Dendritic cell treated with granulocyte-macrophage colony-stimulating factor and Interleukin-4, amounts not matched to agents 40 ng/mL and 50 ng/mL, for 4 days (primary cell): ENCODE data around the gene OTULIN.

ENCODE experiments used
- H3K27ac Mint-ChIP-seq: one replicate; pipeline ENCODE4 v1.8.0; 2022; ENCODE audit warnings: mild to moderate bottlenecking, mixed read lengths
- H3K27me3 Mint-ChIP-seq: one replicate; pipeline ENCODE4 v1.8.0; 2022; ENCODE audit warnings: mild to moderate bottlenecking, mixed read lengths
- H3K36me3 Mint-ChIP-seq: one replicate; pipeline ENCODE4 v1.8.0; 2022; ENCODE audit warnings: low read depth, mixed read lengths
- H3K4me1 Mint-ChIP-seq: one replicate; pipeline ENCODE4 v1.8.0; 2022; ENCODE audit warnings: low read depth, mixed read lengths
- H3K4me3 Mint-ChIP-seq: one replicate; pipeline ENCODE4 v1.8.0; 2022; ENCODE audit warnings: mild to moderate bottlenecking, moderate library complexity, mixed read lengths
- H3K9me3 Mint-ChIP-seq: one replicate; pipeline ENCODE4 v1.8.0; 2022; ENCODE audit warnings: mixed read lengths
- intact Hi-C: fragments of 100-400 bp; cut with micrococcal nuclease; formaldehyde crosslinking; loops from one replicate; pipeline ENCODE4 v1.15.0; 2022

The OTULIN gene

DNA sequence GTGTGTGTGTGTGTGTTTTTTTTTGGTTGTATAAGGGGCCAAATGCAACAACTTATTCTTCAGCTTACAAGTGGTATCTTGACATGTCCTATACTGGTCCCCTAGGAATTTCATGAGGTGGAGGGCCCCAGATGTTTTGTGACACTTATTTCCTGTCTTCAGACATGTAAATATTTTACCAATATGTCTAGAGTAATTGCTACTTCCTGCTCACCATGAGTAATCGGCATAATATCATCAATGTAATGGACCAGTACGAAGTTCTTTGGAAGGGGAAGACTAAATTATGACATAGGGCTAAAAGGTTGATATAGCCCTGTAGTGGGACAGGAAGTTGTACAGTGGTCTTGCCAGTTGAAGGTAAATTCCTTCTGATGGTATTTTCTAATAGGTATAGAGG, 3.7 kb upstream of the OTULIN start:
- intact Hi-C loops: no loop called here
- Mint-ChIP-seq H3K4me1 (peaks cover 17% of the 10 kb centered on the region), H3K4me3 (no peak overlapping the region), H3K9me3 (no peaks in the 10 kb centered on the region), H3K27me3 (no peaks in the 10 kb centered on the region), H3K36me3 (peaks cover 11% of the 10 kb centered on the region), H3K27ac (no peak overlapping the region)

GRCh38 chr5:14662721-14663260, 1.7 kb upstream of the OTULIN start:
- Mint-ChIP-seq H3K9me3 (no peaks in the 10 kb centered on the region), H3K36me3 (peaks cover 15% of the 10 kb centered on the region), H3K4me3 (no peak overlapping the region), H3K27me3 (no peaks in the 10 kb centered on the region), H3K27ac (no peak overlapping the region), H3K4me1 (peaks cover 36% of the 10 kb centered on the region)
- intact Hi-C loops: no loop called here

DNA sequence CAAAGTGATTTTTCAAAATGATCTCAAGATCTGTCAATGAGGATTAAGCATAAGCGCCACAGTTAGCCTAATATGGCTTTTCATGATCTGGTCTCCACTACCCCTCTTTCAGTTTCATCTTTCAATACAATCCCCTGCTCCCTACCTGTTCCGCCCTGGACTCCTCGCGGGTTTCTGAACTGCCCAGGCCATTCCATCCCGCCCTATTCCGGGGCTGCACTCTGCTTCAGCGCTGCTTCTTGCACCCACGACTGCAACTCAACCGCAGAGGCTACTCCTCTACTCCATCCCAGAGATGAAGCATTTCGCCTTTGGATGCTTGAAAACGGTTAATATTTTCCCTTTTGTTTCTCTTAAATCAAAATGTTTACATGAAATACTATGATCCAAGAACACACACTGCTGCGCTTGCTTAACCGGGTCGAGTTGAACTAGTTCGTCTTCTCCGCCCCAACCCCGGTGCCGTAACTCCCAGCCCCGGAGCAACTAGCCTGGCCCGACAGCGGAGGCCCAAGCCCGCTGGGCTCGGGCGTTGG, 716 bp upstream of the OTULIN start:
- Mint-ChIP-seq H3K9me3 (no peaks in the 10 kb centered on the region), H3K27ac (peak overlapping the region; percentile 90), H3K36me3 (peaks cover 23% of the 10 kb centered on the region), H3K4me3 (peak overlapping the region; percentile 83), H3K27me3 (no peaks in the 10 kb centered on the region), H3K4me1 (peaks cover 44% of the 10 kb centered on the region)
- intact Hi-C loops: no loop called here

DNA sequence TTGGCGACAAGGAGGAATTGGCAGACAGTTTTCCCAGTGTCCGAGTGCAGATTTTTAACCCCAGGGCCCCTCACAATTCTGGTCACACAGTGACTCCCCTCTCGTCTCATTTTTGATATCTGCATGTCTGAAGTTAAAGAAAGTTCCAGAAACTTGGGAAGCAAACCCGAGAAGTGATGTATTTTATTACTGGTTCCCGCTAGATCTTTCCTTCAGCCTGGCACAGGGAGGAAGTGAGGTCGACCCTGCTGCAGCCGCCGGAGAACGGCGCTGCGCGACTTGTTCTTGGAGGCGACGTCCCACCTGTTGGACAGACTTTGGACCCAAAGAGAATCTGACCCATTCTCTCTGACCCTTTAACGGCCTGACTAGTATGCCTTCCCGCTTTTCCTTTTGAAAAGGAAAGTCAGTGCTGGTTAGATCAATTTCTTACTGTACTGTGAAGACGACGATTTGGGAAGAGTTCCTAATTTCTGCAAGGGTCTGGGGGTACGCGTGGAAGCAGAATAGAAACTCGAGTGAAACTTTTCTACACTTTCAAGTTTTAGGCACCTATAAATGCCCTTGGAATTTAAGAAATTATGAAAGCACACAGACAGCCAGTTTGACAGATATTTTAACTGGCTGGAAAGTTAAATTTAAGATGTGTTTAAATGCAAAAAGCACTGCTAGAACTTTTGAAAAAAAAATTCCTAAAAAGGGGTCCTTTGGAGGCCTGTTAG, 744 bp downstream of the OTULIN start:
- peaks cover 23% of the 10 kb centered on the region for H3K36me3 Mint-ChIP-seq
- peaks cover 44% of the 10 kb centered on the region for H3K4me1 Mint-ChIP-seq
- intact Hi-C loops: loop anchor here (5.0 kb wide), 1 partner anchor 207 kb away; the partner anchor contains the start of gene ANKH
- H3K9me3 Mint-ChIP-seq: no peaks in the 10 kb centered on the region
- H3K4me3 Mint-ChIP-seq: peak overlapping the region; percentile 83
- H3K27me3 Mint-ChIP-seq: no peaks in the 10 kb centered on the region
- H3K27ac Mint-ChIP-seq: peak overlapping the region; percentile 90

- no peaks in the 10 kb centered on the region for H3K9me3 Mint-ChIP-seq
- intact Hi-C loops: loop anchor here (5.0 kb wide), 1 partner anchor 206 kb away; the partner anchor contains the start of gene ANKH
- H3K36me3 Mint-ChIP-seq: peaks cover 23% of the 10 kb centered on the region
- peak overlapping the region; percentile 83 for H3K4me3 Mint-ChIP-seq
- H3K27me3 Mint-ChIP-seq: no peaks in the 10 kb centered on the region
- peaks cover 49% of the 10 kb centered on the region for H3K4me1 Mint-ChIP-seq
- no peak overlapping the region for H3K27ac Mint-ChIP-seq
Measured at GRCh38 chr5:14665949-14666348, 1.4 kb downstream of the OTULIN start.

GRCh38 chr5:14666357-14666756, 1.8 kb downstream of the OTULIN start:
- Mint-ChIP-seq H3K4me3 (peak overlapping the region; percentile 83), H3K27ac (no peak overlapping the region), H3K9me3 (no peaks in the 10 kb centered on the region), H3K27me3 (no peaks in the 10 kb centered on the region), H3K4me1 (peaks cover 53% of the 10 kb centered on the region), H3K36me3 (peaks cover 23% of the 10 kb centered on the region)
- intact Hi-C loops: loop anchor here (5.0 kb wide), 1 partner anchor 206 kb away; the partner anchor contains the start of gene ANKH

GRCh38 chr5:14667290-14667689, 2.8 kb downstream of the OTULIN start:
- peaks cover 62% of the 10 kb centered on the region for H3K4me1 Mint-ChIP-seq
- H3K4me3 Mint-ChIP-seq: no peak overlapping the region
- intact Hi-C loops: loop anchor here (5.0 kb wide), 1 partner anchor 205 kb away; the partner anchor contains the start of gene ANKH
- no peaks in the 10 kb centered on the region for H3K27me3 Mint-ChIP-seq
- peaks cover 23% of the 10 kb centered on the region for H3K36me3 Mint-ChIP-seq
- H3K27ac Mint-ChIP-seq: peak overlapping the region; percentile 62
- no peaks in the 10 kb centered on the region for H3K9me3 Mint-ChIP-seq

DNA sequence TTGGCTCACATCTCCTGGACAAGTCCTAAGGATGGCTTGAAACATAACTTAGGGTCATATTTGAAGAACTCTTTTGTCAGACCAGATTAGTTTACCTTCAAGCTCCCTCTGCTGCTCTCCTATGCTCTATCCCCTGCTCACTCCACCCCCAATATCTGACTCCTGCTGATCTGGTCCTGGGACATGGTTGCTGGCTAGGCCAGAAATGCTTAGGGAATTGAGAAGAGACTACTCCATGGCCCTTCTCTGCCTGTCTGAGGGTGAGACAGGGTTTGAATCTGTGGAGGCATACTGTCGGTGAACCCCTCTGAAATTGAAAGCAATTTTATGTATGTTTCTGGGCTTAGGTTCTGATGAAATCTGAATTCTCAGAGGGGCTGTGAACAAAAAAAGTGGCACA, 3.3 kb downstream of the OTULIN start:
- no peak overlapping the region for H3K4me3 Mint-ChIP-seq
- peak overlapping the region; percentile 62 for H3K27ac Mint-ChIP-seq
- no peaks in the 10 kb centered on the region for H3K27me3 Mint-ChIP-seq
- no peaks in the 10 kb centered on the region for H3K9me3 Mint-ChIP-seq
- intact Hi-C loops: loop anchor here (5.0 kb wide), 1 partner anchor 205 kb away; the partner anchor contains the start of gene ANKH
- H3K4me1 Mint-ChIP-seq: peaks cover 67% of the 10 kb centered on the region
- peaks cover 23% of the 10 kb centered on the region for H3K36me3 Mint-ChIP-seq

DNA sequence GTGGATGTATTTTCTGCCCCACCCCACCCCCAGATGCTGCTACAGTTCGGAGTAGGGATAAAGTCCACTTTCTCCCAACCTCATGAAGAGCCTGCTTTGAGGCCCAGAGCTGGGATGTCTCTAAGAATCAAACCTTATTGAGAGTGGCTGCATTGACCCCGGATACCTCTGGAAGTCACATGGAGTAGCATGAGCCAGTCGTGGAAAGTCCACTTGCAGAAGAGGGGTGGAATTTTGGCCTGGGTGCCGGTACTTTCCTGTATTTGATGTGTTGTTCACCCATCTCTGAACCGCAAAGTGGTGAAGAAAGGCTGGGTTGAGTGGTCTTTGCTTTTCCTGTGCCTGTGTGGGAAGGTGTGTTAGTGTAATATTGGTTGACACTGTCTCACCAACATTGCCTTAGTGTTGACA, 3.7 kb downstream of the OTULIN start:
- peaks cover 24% of the 10 kb centered on the region for H3K36me3 Mint-ChIP-seq
- no peak overlapping the region for H3K4me3 Mint-ChIP-seq
- H3K4me1 Mint-ChIP-seq: peaks cover 70% of the 10 kb centered on the region
- peak overlapping the region; percentile 62 for H3K27ac Mint-ChIP-seq
- intact Hi-C loops: loop anchor here (5.0 kb wide), 1 partner anchor 204 kb away; the partner anchor contains the start of gene ANKH
- no peaks in the 10 kb centered on the region for H3K27me3 Mint-ChIP-seq
- no peaks in the 10 kb centered on the region for H3K9me3 Mint-ChIP-seq

DNA sequence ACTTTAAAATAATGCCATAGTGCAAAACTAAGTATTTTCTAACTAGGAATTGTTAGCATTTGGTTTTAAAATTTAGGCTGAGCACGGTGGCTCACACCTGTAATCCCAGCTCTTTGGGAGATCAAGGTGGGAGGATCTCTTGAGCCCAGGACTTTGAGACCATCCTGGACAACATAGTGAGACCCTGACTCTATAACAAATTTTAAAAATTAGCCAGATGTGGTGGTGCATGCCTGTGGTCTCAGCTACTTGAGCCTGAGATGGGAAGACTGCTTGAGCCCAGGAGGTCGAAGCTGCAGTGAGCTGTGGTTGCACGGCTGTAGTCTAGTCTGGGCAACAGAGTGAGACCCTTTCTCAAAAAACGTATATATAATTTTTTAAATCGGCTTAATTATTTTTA, 4.9 kb downstream of the OTULIN start:
- Mint-ChIP-seq H3K36me3 (peaks cover 31% of the 10 kb centered on the region), H3K27me3 (no peaks in the 10 kb centered on the region), H3K27ac (no peak overlapping the region), H3K9me3 (no peaks in the 10 kb centered on the region), H3K4me3 (no peak overlapping the region), H3K4me1 (peaks cover 73% of the 10 kb centered on the region)
- intact Hi-C loops: loop anchor here (5.0 kb wide), 1 partner anchor 203 kb away; the partner anchor contains the start of gene ANKH

- peaks cover 77% of the 10 kb centered on the region for H3K4me1 Mint-ChIP-seq
- no peaks in the 10 kb centered on the region for H3K9me3 Mint-ChIP-seq
- H3K36me3 Mint-ChIP-seq: peaks cover 35% of the 10 kb centered on the region
- intact Hi-C loops: loop anchor here (5.0 kb wide), 1 partner anchor 202 kb away; the partner anchor contains the start of gene ANKH
- no peak overlapping the region for H3K27ac Mint-ChIP-seq
- no peaks in the 10 kb centered on the region for H3K27me3 Mint-ChIP-seq
- no peak overlapping the region for H3K4me3 Mint-ChIP-seq
Measured at GRCh38 chr5:14669975-14670374, 5.5 kb downstream of the OTULIN start.

- intact Hi-C loops: no loop called here
- peak overlapping the region; percentile 71 for H3K27ac Mint-ChIP-seq
- H3K36me3 Mint-ChIP-seq: peaks cover 41% of the 10 kb centered on the region
- no peaks in the 10 kb centered on the region for H3K9me3 Mint-ChIP-seq
- H3K4me3 Mint-ChIP-seq: no peak overlapping the region
- H3K27me3 Mint-ChIP-seq: no peaks in the 10 kb centered on the region
- H3K4me1 Mint-ChIP-seq: peaks cover 78% of the 10 kb centered on the region
Measured at GRCh38 chr5:14671414-14671813, 6.9 kb downstream of the OTULIN start.

- intact Hi-C loops: no loop called here
- Mint-ChIP-seq H3K4me1 (peaks cover 75% of the 10 kb centered on the region), H3K36me3 (peaks cover 43% of the 10 kb centered on the region), H3K4me3 (no peak overlapping the region), H3K9me3 (no peaks in the 10 kb centered on the region), H3K27me3 (no peaks in the 10 kb centered on the region), H3K27ac (peak overlapping the region; percentile 21)
Measured at GRCh38 chr5:14672082-14672481, 7.6 kb downstream of the OTULIN start.
